ENCODE data around the gene NES. TPM values are rescaled to one million over a fixed set of nuclear protein-coding genes. Genes with fewer than 3 reads are reported as not detected.

NES gene
- total RNA-seq, 1 experiment from 2014 or later = 8.4 TPM

- DNase-seq (ENCODE audit: low read depth, low spot score) = no peak
- no peaks in the 10 kb centered on the region for H3K79me2 ChIP-seq (ENCODE audit: insufficient read depth, low read length)
Measured at GRCh38 chr1:156677616-156678596, 699 bp upstream of the NES start.

More at GRCh38 chr1:156677616-156678596, 699 bp upstream of the NES start:
- TF ChIP-seq REST (IDR thresholded peaks at IDR 0.05; ENCODE audit: low read depth) (no peak), RAD21 (IDR thresholded peaks at IDR 0.05; ENCODE audit: low read depth) (peak; percentile 99), CTCF (IDR thresholded peaks at IDR 0.05 in 2 of 3, conservative IDR thresholded peaks at IDR 0.05 in 1 of 3; ENCODE audit: borderline replicate concordance in 1 of 3, insufficient read depth in 1 of 3, low read depth in 2 of 3, low read length in 2 of 3) (peak; percentile 88 to 98 (median 95)), ELF1 (IDR thresholded peaks at IDR 0.05; ENCODE audit: borderline replicate concordance, low read depth) (no peak), ZFX (IDR thresholded peaks at IDR 0.05) (no peak), SIN3A (IDR thresholded peaks at IDR 0.05; ENCODE audit: low read depth) (no peak)
- TF ChIP-seq, protein P1, sequence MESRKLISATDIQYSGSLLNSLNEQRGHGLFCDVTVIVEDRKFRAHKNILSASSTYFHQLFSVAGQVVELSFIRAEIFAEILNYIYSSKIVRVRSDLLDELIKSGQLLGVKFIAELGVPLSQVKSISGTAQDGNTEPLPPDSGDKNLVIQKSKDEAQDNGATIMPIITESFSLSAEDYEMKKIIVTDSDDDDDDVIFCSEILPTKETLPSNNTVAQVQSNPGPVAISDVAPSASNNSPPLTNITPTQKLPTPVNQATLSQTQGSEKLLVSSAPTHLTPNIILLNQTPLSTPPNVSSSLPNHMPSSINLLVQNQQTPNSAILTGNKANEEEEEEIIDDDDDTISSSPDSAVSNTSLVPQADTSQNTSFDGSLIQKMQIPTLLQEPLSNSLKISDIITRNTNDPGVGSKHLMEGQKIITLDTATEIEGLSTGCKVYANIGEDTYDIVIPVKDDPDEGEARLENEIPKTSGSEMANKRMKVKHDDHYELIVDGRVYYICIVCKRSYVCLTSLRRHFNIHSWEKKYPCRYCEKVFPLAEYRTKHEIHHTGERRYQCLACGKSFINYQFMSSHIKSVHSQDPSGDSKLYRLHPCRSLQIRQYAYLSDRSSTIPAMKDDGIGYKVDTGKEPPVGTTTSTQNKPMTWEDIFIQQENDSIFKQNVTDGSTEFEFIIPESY (IDR thresholded peaks at IDR 0.05; ENCODE audit: extremely low read depth, insufficient replicate concordance, low read length) = no peak
- peak overlapping the region; percentile 56 for H3K9ac ChIP-seq (ENCODE audit: low read length)
- H3K27ac ChIP-seq (ENCODE audit: low read depth, low read length) = peak overlapping the region; percentile 36; the same call in 1 of the 2 replicates
- peaks cover 14 to 32% of the 10 kb centered on the region in 2 experiments for H3K4me1 ChIP-seq (ENCODE audit: control insufficient read depth in 1 of 2, insufficient read depth in 2 of 2, low read length in 2 of 2)
- H3K36me3 ChIP-seq (ENCODE audit: control insufficient read depth in 1 of 2, insufficient read depth in 2 of 2, low read length in 2 of 2) = no peaks in the 10 kb centered on the region
- ATAC-seq = peak; percentile 71
- BruUV-seq (replicated peaks) = no TSS peak
- H2AFZ ChIP-seq (ENCODE audit: low read depth, low read length, poor library complexity, severe bottlenecking) = peak overlapping the region; percentile 65
- intact Hi-C loops (cut with micrococcal nuclease) = loop anchor here (1.0 kb wide), 2 partner anchors 18 to 52 kb away; no protein-coding TSS in a partner anchor
- CTCF ChIA-PET = interaction anchor here (0.7 to 3.8 kb wide), 12 partner anchors 10 to 183 kb away, joined by 3 to 27 read pairs (median 5); partner anchors contain the start of genes CRABP2, HAPLN2 and NTRK1
- peak overlapping the region; percentile 39 to 53 for H3K4me3 ChIP-seq (replicated peaks in 1 of 2; ENCODE audit: low read depth in 1 of 2, low read length in 2 of 2)
- H3K27me3 ChIP-seq (ENCODE audit: insufficient read depth, low read length) = no peaks in the 10 kb centered on the region
- POLR2A ChIA-PET = interaction anchor here (1.1 to 2.8 kb wide), 3 partner anchors 10 to 17 kb away, joined by 4 to 33 read pairs (median 5); no protein-coding TSS in a partner anchor
- H4K20me1 ChIP-seq (ENCODE audit: insufficient read depth) = no peaks in the 10 kb centered on the region
- no peaks in the 10 kb centered on the region for H3K9me2 ChIP-seq (ENCODE audit: insufficient read depth)
- H3K4me2 ChIP-seq (ENCODE audit: low read length) = peak overlapping the region; percentile 89
- RAD21 ChIA-PET (ENCODE audit: low non-redundant PET in 1 of 2, low total read pairs in 2 of 2, uncharacterized antibody in 2 of 2, unreplicated experiment in 2 of 2) = interaction anchor here in 1 of 2 experiments (0.9 to 1.5 kb wide), 3 partner anchors 17 to 182 kb away, joined by 3 to 4 read pairs (median 3); no protein-coding TSS in a partner anchor
- no peaks in the 10 kb centered on the region for H3K9me3 ChIP-seq (ENCODE audit: control insufficient read depth in 1 of 2, insufficient read depth in 1 of 2, low read depth in 1 of 2, low read length in 2 of 2)
